ENCODE measurements around the gene TM7SF2. TPM values are rescaled to one million over a fixed set of nuclear protein-coding genes. Genes with fewer than 3 reads are reported as not detected.

The TM7SF2 gene
- polyA plus RNA-seq, 1 experiment: 10.3 TPM

DNA sequence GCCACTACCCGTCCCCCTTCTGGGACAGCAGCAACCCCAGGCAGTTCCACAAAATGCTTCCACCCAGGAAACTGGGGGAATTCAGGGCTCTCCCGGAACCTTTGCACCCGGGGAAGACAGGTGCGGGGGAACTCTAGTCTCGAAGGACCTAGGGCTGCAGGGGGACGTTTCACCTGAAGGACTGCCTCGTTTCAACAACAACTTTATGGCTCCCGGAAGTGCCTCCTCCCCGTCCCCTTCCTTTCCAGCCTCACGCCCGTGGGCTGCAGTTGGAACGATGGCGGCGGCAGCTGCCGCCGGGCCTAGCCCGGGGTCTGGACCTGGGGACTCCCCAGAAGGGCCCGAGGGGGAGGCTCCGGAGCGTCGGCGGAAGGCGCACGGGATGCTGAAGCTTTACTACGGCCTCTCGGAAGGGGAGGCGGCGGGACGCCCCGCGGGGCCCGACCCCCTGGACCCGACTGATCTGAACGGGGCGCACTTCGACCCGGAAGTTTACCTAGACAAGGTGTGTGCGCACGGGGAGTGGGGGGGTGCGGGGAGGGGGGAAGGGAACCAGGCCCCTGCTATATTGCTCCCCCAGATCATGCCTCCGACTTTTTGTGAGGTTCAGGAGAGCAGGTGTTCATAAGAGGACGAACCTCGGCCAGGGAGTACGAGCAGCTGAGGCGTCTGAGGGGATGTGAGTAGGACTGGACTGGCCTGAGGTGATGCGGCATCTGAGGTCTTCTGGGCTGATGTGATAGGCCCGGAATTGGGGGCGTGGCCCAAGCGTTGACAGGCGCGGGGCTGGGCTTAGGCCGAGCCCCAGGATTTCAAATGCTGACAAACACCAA lies 15.5 kb upstream of the TM7SF2 start, which contains the start of gene VPS51:
VPS51 (plus strand) TSS at position 241 of the 833 bp plus-strand sequence; CDS start at position 278, 37 bp downstream.
- peak; percentile 74 for DNase-seq (ENCODE audit: low read depth, low spot score)
- ChIA-PET POLR2A (interaction anchor here (0.9 to 2.6 kb wide), 3 partner anchors 15 to 26 kb away, joined by 3 to 9 read pairs (median 5); partner anchors contain the start of genes FAU and MRPL49), CTCF (interaction anchor here (1.6 kb wide), 1 partner anchor 17 kb away, joined by 4 read pairs; no protein-coding TSS in a partner anchor)
- no peaks in the 10 kb centered on the region for H3K27me3 ChIP-seq (ENCODE audit: control insufficient read depth, insufficient read depth, low read length)
- H3K4me3 ChIP-seq (ENCODE audit: low read depth, low read length): peak within 1 kb of the TSS; percentile 77
- TF ChIP-seq, protein P1, sequence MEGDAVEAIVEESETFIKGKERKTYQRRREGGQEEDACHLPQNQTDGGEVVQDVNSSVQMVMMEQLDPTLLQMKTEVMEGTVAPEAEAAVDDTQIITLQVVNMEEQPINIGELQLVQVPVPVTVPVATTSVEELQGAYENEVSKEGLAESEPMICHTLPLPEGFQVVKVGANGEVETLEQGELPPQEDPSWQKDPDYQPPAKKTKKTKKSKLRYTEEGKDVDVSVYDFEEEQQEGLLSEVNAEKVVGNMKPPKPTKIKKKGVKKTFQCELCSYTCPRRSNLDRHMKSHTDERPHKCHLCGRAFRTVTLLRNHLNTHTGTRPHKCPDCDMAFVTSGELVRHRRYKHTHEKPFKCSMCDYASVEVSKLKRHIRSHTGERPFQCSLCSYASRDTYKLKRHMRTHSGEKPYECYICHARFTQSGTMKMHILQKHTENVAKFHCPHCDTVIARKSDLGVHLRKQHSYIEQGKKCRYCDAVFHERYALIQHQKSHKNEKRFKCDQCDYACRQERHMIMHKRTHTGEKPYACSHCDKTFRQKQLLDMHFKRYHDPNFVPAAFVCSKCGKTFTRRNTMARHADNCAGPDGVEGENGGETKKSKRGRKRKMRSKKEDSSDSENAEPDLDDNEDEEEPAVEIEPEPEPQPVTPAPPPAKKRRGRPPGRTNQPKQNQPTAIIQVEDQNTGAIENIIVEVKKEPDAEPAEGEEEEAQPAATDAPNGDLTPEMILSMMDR (IDR thresholded peaks at IDR 0.05; ENCODE audit: low read depth, low read length): no peak
- peak within 1 kb of the TSS; percentile 75 for H3K27ac ChIP-seq (ENCODE audit: low read depth, low read length)
- H3K9me3 ChIP-seq (ENCODE audit: control insufficient read depth, insufficient read depth, low read length): no peaks in the 10 kb centered on the region

GRCh38 chr11:65096926-65097325 lies 14.7 kb upstream of the TM7SF2 start:
- Histone ChIP-seq H3K27ac (ENCODE audit: low read depth, low read length) (no peak overlapping the region), H3K9me3 (ENCODE audit: control insufficient read depth, insufficient read depth, low read length) (no peaks in the 10 kb centered on the region), H3K4me3 (ENCODE audit: low read depth, low read length) (peak overlapping the region; percentile 77), H3K27me3 (ENCODE audit: control insufficient read depth, insufficient read depth, low read length) (no peaks in the 10 kb centered on the region)
- CTCF ChIA-PET: interaction anchor here (1.6 kb wide), 1 partner anchor 16 kb away, joined by 4 read pairs; no protein-coding TSS in a partner anchor
- TF ChIP-seq, protein P1 (IDR thresholded peaks at IDR 0.05; ENCODE audit: low read depth, low read length): no peak
- DNase-seq (ENCODE audit: low read depth, low spot score): no peak
- POLR2A ChIA-PET: interaction anchor here (0.9 to 2.6 kb wide), 3 partner anchors 14 to 25 kb away, joined by 3 to 9 read pairs (median 5); partner anchors contain the start of genes FAU and MRPL49

DNA sequence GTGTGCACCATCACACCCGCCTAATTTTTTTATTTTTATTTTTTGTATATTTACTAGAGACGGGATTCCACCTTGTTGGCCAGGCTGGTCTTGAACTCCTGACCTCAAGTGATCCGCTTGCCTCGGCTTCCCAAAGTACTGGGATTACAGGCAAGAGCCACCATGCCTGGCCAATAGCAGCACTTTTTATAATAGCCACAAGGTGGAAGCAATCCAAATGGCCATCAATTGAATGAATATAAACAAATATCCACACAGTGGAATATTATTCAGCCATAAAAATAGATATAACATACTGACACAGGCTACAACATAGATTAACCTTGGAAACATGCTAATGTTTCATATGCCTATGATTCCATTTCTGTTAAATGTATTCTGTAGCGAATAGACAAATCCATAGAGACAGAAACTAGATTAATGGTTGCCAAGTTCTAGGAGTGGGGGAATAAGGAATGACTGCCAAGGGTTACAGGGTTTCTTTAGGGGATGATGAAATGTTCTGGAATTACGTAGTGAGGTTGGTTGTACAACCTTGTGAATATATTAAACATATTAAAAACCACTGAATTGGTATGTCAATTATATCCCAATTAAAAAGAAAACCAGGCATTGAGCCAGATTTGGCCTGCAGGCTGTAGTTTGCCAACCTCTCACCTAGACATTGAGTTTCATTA lies 10.9 kb upstream of the TM7SF2 start:
- Histone ChIP-seq H3K9me3 (ENCODE audit: control insufficient read depth, insufficient read depth, low read length) (no peaks in the 10 kb centered on the region), H3K27ac (ENCODE audit: low read depth, low read length) (no peak overlapping the region), H3K27me3 (ENCODE audit: control insufficient read depth, insufficient read depth, low read length) (no peaks in the 10 kb centered on the region), H3K4me3 (ENCODE audit: low read depth, low read length) (no peak overlapping the region)
- DNase-seq (ENCODE audit: low read depth, low spot score): no peak
- POLR2A ChIA-PET: no interaction called here
- CTCF ChIA-PET: interaction anchor here (2.5 to 3.0 kb wide), 2 partner anchors 9 to 10 kb away, joined by 15 to 48 read pairs; partner anchors contain the start of gene TM7SF2
- TF ChIP-seq, protein P1 (IDR thresholded peaks at IDR 0.05; ENCODE audit: low read depth, low read length): 0 out of 2 replicates have a peak, but pooled peaks have one; percentile 2

DNA sequence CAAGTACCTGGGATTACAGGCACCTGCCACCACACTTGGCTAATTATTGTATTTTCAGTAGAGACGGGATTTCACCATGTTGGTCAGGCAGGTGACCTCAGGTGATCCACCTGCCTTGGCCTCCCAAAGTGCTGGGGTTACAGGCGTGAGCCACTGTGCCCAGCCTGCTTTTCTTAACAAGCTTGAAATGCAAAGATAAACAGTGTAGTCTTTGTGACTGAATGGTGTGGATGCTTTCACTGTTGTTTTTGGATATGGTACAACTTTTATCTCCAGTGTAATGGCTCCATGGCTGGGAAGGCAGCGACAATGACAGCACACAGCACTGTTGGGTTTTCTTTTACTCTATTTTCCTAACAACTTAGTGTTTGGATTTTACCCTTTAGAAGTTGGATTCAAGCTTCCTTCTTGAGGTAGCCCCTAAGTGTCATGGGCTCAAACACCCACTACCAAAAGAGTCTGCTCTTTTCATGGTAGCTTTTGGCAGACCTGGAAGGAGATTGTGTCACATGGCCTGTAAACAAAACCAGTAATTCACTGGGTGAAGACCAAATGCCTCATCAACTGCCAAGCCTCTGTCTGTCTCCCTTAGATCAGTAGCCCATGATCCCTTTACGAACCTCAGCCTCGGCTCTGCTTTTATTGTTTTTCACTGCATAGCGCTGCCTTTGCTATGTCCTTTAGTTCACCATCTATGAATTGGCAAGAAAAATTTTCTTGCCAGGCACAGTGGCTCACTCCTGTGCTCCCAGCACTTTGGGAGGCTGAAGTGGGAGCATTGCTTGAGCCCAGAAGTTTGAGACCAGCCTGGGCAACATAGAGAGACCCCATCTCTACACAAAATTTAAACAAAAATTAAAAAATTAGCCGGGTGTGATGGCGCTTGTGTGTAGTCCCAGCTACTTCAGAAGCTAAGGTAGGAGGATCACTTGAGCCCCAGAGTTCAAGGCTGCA lies 9.3 kb upstream of the TM7SF2 start:
- ChIA-PET CTCF (interaction anchor here (1.0 to 2.5 kb wide), 2 partner anchors 9 to 15 kb away, joined by 3 to 15 read pairs; partner anchors contain the start of genes TM7SF2 and ZNHIT2), POLR2A (no interaction called here)
- Histone ChIP-seq H3K27me3 (ENCODE audit: control insufficient read depth, insufficient read depth, low read length) (no peaks in the 10 kb centered on the region), H3K27ac (ENCODE audit: low read depth, low read length) (no peak overlapping the region), H3K4me3 (ENCODE audit: low read depth, low read length) (no peak overlapping the region), H3K9me3 (ENCODE audit: control insufficient read depth, insufficient read depth, low read length) (no peaks in the 10 kb centered on the region)
- no peak for DNase-seq (ENCODE audit: low read depth, low spot score)
- TF ChIP-seq, protein P1 (IDR thresholded peaks at IDR 0.05; ENCODE audit: low read depth, low read length): no peak

All from AG04450 (cell line).